NCI-H187 (cell line): Measurements from ENCODE around the gene TSHR.
"Not testable (repeated sequence)": the region's sequence is repeated elsewhere in the genome, so short reads cannot be mapped to it uniquely, and the experiment has no call there.

Experiments used
- DNase-seq, 2 experiments: peaks; one replicate each; lab custom pipeline; 2025; lab: John Stamatoyannopoulos, UW

Gene TSHR

DNA sequence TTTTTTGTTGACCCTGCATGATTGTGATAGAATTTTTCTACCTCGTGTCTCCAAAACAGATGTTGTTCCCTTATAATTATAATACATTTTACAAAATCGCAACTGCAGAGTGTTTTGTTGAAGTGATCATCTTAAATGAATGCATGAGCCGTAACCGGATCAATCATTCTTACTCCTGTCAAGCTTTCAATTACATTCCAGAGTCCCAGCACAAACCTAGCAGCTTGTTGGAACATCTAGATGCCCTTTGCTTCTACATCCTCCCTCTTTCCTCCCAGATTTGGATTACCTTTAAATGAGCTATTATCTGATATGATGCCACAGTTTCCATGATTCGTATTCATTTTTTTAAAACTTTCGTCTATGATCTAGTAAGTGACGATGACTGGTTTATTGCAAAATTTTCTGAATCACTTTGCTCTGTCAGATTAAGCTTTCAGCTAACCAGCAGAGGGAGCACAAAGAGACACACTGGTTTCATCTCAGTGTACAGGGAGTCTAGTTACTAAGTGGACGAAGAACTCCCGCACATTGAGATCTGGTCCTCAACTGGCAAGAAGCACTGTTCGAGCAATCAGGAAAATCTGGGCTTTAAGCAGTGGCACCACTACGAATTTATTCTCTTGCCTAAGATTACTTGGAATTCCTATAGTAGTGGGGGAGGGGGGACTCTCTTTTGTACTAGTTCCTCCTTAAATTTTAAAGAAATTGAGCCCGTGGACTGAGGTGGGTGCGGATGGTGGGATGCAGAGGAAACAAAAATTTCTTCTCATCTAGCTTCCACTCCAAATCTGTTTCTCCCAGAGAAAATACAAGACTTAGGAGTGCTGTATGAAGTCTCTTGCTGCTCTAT lies 40.9 kb downstream of the TSHR start:
- peak in 1 of 2 experiments; percentile 26 for DNase-seq

GRCh38 chr14:81001447-81001846 lies 46.0 kb downstream of the TSHR start:
- DNase-seq, result no peak

DNA sequence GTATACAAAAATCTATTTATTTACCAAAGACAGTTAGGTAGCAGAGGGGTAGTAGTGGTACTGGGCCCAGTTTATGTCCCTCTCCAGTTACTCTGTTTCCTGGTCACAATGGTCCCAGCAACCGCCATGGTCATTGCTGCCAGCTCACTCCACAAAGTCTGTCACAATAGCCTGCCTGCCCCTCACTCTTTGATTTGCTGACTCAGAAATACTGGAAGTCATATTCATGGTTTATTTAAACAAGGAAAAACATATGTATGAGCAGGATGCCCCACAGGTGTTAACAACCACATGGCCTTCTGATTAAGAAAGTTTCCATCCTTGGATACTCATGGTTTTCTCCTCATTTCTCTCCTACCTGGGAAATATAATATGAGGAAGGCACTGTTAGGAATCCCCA lies 49.2 kb downstream of the TSHR start:
- no peak for DNase-seq

GRCh38 chr14:81005540-81006228 lies 50.3 kb downstream of the TSHR start:
- no peak for DNase-seq

GRCh38 chr14:81006266-81006665 lies 50.8 kb downstream of the TSHR start:
- DNase-seq, result no peak

DNA sequence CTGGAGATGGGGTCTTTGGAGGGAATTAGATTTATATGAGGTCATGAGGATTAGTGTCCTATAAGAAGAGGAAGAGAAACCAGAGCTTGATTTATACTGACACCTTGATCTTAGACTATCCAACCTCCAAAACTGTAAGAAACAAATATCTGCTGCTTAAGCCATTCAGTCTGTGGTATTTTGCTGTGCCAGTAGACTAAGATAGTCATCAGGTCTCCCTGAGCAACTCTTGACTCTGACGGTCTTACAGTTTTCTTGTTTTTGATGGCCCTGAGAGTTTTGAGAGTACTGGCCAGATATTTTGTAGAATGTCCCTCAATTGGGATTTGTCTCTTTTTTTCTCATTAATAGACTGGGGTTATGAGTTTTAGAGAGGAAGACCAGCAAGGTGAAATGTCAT lies 51.7 kb downstream of the TSHR start:
- no peak for DNase-seq

DNA sequence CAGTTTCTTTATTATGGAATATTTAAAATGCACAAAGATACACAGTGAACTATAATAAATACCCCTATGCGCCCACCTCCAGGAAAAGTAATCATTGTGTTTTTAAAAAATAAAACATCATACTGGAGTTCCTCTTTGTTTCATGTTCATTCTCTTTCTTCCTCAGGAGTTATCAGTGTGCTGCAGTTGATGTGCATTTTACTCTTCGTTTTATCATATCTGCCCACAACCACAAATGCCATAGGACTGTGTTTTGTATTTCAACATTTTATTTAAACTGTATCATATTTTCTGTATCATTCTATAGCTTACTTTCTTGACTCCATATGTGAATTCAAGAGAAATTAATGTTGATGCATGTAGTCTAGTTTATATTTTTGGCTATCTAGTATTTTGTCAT lies 53.9 kb downstream of the TSHR start:
- no peak for DNase-seq

DNA sequence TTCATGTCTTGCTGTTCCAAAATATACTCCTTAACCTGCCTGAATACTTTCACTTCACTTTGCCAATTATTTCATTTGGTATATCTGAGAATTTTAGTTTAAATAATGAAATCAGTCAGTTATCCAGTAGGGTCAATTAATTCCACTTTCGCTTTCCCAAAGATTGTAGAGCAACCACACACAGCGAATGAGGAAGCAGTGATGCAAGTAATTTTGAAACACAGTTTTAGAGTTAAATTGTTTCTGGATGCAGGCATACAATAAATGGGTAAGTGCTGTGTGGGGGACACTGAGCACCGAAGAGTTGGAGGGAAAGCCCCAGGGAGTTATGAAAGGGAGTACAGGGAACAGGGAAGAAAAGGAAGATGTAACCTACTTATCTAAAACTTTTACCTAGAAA lies 62.8 kb downstream of the TSHR start:
- no peak for DNase-seq

DNA sequence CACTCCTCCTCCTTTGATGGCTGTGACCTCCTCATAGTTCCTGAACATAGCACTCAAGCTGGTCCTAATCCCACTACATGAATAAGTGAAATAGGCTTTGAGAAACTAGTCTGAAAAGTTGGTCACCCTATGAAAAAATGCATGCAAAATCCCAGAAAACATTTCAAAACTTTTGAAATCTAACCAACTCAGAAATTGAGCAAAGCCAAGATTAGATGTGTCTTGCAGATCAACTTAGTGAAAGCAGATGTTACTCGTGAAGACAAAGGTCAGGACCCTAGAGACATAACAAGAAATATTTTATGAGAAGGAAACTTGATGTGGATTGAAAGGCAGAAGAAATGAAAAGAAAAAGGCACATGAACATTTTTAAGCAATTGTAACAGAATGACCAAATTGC lies 63.3 kb downstream of the TSHR start:
- DNase-seq, result no peak

- not testable (repeated sequence) for DNase-seq
Measured at GRCh38 chr14:81019113-81019512, 63.7 kb downstream of the TSHR start.

DNA sequence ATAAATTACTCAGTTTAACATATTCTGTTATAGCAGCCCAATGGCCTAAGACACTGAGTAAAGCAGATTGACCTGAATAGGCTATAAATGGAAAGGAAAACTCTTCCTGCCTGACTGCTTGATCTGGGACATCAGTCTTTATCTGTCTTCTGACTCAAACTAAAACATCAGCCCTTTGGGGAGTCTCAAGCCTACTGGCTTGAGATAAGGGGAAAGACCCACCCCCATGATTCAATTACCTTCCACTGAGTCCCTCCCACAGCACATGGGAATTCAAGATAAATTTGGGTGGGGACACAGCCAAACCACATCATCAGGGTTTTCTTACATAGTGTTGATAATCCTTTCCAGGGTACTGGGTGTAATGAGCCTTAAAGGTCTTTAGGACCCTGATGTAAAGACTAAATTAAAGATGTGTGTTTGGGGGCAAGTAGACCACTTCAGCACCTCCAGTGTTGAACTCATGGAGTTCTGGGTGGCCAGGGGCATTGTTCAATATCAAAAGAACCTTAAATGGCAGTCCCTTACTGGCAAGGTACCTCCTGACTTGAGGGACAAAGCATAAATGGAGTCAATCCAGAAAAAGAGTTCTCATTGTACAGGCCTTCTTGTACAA lies 67.8 kb downstream of the TSHR start:
- DNase-seq, result no peak

DNA sequence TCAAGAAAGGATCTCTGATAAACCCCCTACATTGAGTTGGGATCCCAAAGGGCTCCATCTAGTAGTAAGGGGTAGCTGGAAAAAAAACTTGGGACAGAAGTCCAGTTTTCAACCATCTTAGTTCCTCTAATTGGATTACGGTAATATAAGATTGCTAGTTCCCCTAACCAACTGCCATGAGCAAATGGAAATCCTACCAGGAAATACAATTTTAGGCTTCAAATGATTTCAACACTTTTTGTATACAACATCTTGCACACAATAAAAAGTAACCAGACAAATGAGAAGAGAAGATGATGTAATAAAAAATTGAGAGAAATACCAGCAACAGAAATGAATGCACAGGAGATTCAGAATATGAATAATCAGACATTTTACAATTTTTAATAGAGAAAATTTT lies 73.0 kb downstream of the TSHR start:
- no peak for DNase-seq

DNA sequence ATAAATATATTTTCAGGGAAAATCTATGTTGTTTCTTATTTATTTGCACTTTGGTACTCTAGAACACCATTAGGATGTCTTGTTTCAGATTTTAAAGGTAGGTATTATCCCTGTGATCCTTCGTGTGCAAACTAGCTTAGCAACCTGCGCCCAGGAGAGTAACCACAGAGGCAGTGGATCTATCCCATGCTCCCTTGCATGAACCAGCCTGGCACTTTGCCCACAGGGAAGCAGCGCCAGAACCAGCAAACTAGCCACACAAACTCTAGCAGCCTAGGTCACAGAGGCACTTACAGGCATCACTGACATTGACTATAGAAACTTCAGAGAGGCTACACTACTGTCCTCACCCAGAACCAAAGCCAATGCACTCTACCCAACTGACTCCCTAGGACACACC lies 76.1 kb downstream of the TSHR start:
- no peak for DNase-seq

- DNase-seq, result no peak
Measured at GRCh38 chr14:81033698-81034240, 78.3 kb downstream of the TSHR start.

DNA sequence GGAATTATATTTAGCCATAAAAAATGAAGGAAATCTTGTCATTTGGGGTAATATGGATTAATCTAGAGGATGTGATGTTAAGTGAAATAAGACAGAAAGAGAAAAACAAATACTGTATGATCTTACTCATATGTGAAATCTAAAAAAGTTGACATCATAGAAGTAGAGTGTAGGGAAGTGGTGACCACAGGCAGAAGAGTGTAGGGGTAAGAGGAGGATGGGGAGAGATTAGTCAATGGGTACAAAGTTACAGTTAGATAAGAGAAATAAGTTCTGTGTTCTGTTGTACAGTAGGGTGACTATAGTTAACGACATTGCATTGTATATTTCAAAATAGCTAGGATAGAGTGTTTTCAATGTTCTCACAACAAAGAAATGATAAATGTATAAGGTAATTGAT lies 87.0 kb downstream of the TSHR start:
- no peak for DNase-seq

GRCh38 chr14:81051547-81051946 lies 96.1 kb downstream of the TSHR start:
- DNase-seq, result no peak

DNA sequence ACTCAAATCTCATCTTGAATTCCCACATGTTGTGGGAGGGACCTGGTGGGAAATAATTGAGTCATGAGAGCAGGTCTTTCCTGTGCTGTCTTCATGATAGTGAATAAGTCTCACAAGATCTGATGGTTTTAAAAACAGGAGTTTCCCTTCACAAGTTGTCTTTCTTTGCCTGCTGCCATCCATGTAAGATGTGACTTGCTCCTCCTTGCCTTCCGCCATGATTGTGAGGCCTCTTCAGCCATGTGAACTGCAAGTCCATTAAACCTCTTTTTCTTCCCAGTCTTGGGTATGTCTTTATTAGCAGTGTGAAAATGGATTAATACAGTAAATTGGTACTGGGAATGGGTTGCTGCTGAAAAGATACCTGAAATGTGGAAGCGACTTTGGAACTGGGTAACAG lies 98.6 kb downstream of the TSHR start:
- not testable (repeated sequence) for DNase-seq

DNA sequence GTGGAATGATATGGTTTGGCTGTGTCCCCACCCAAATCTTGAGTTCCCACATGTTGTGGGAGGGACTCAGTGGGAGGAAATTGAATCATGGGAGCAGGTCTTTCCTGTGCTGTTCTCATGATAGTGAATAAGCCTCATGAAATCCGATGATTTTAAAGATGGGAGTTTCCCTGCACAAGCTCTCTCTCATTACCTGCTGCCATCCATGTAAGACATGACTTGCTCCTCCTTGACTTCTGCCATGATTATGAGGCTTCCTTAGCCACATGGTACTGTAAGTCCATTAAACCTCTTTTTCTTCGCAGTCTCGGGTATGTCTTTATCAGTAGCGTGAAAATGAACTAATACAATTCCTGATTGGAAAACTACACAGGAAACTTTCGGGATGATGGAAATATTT lies 100.5 kb downstream of the TSHR start:
- DNase-seq, result no peak

- DNase-seq, result no peak
Measured at GRCh38 chr14:81062380-81062779, 107.0 kb downstream of the TSHR start.

GRCh38 chr14:81062816-81063215 lies 107.4 kb downstream of the TSHR start:
- no peak for DNase-seq

DNA sequence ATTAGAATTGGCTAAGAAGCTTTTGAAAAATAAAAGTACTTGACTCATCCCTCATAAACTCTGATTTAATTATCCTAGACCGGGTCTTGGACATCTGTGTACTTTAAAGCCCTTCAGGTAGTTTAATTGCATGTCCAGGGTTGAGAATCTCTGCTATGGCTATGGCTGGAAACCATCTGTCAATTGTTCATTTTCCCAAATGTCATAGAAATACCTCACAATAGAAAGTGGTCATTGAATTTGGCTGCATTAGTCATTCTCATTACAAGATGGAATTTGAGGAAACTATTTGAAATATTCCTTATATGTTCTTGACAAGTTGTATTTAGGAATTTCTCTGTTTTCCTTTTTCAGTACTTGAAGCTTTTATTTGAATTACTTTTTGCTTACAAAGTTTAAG lies 111.3 kb downstream of the TSHR start:
- DNase-seq, result no peak

DNA sequence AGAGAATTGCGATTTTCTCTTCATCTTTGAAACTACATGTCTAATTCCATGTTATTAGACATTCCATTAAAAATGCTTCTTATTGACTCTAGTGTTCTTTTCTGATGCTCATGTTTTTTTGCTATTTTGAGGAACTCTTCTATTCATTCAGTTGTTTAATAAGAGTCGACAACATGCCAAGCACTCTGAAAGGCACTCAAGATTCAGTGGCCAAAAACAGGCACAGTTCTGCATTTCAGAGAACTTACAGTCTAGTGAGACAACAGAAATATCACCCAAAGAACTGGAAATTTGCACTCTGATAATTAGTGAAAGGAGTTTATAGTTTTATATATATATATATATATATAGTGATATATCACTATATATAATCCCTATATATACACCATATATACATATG lies 111.7 kb downstream of the TSHR start:
- no peak for DNase-seq
